HepG2 (cell line): ENCODE results near the gene TSHZ2.

ENCODE experiments used
- SP1 ChIP-seq, 2 experiments: fragments of 450-650 bp in 1 of 2; sonication (generic) in 1 of 2; formaldehyde crosslinking in 1 of 2; IDR thresholded peaks; 2 replicates each; pipeline versions ENCODE4 v1.4.0 to v1.6.1; 2016 to 2020; ENCODE audit warnings: missing genetic modification reagents in 1 of 2
- ZNF331 ChIP-seq: sonication (generic); formaldehyde crosslinking; IDR thresholded peaks from 2 replicates; pipeline ENCODE4 v1.4.0; 2020; ENCODE audit warnings: missing genetic modification reagents

GRCh38 chr20:53136473-53136872 is 164.3 kb downstream of the TSHZ2 start:
- TF ChIP-seq ZNF331 (CRISPR knock-in tag): no peak
- no peak for TF ChIP-seq SP1 (IDR thresholded peaks at IDR 0.05)
- no peak for TF ChIP-seq SP1 (CRISPR knock-in tag; IDR thresholded peaks at IDR 0.05)
